Type B pancreatic cell (in vitro differentiated cells): ENCODE data around the gene AVL9. TPM values are rescaled to one million over a fixed set of nuclear protein-coding genes. Genes with fewer than 3 reads are reported as not detected.
"Not testable (repeated sequence)": the region's sequence is repeated elsewhere in the genome, so short reads cannot be mapped to it uniquely, and the experiment has no call there.

Source experiments
- DNase-seq: peaks from one replicate; pipeline ENCODE4 v3.0.0; 2021; ENCODE audit warnings: mixed read lengths; ENCODE audit not compliant: unreplicated experiment; ENCODE audit errors: extremely low spot score
- H3K27ac Mint-ChIP-seq: 2 replicates; pipeline ENCODE4 v1.8.0; 2021; ENCODE audit warnings: mild to moderate bottlenecking, mixed read lengths
- H3K27me3 Mint-ChIP-seq: 2 replicates; pipeline ENCODE4 v1.8.0; 2021; ENCODE audit warnings: mixed read lengths
- H3K36me3 Mint-ChIP-seq: 2 replicates; pipeline ENCODE4 v1.8.0; 2021; ENCODE audit warnings: mixed read lengths
- H3K4me1 Mint-ChIP-seq: one replicate; pipeline ENCODE4 v1.8.0; 2021; ENCODE audit warnings: mixed read lengths; ENCODE audit not compliant: unreplicated experiment
- H3K4me3 Mint-ChIP-seq: 2 replicates; pipeline ENCODE4 v1.8.0; 2021; ENCODE audit warnings: mild to moderate bottlenecking, mixed read lengths
- H3K9me3 Mint-ChIP-seq: 2 replicates; pipeline ENCODE4 v1.8.0; 2021; ENCODE audit warnings: mixed read lengths
- total RNA-seq: library from RNA; stranded (reverse); gene quantifications from 2 replicates; pipeline ENCODE4 v1.2.1, GENCODE V29; 2021; ENCODE audit warnings: low replicate concordance
- TF ChIP-seq, protein P1 (sequence below): fragments of 200-600 bp; sonication (generic); conservative IDR thresholded peaks from 2 replicates; pipeline ENCODE4 v1.5.0; 2021; ENCODE audit warnings: antibody characterized with exemption, mild to moderate bottlenecking

Gene AVL9
- total RNA-seq, 1 donor from 2014 or later: 35.2 TPM

DNA sequence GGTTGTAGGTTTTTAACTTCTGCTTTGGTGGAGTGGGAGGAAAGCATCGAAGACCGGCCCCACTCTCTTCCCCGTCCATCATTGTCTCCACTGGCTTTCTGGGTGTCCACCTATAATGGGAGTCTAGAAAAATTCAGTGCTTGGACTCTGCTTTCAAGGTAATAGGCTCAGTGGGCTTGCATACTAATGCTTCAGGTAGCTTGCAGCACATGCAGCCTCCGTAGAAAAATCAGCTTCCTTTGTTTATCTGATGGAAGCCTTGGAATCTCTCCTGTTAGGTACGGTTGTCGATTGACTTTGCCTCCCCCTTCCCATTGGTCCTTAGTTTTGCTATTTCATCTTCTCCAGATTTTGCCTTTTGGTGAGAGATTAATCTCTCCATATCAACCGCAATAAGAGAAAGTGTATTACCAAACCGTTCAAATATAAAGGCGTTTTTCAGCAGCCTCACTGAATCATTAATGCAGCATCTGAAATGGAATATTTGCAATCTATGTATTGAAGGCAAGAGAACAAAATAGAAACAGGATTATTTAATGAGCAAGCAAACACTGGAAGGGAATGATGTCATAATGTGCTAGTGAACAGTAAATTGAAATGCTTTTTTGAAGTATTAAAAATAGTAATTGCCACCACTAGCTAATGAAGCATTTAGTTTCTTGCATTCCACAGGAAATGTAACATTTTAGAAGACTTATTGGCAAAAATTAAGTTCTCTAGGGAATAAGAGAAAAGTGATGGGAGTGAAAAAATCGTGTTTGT lies 944 bp downstream of the AVL9 start:
- Mint-ChIP-seq H3K27ac (peak overlapping the region; percentile 97), H3K9me3 (no peaks in the 10 kb centered on the region), H3K4me1 (peaks cover 11% of the 10 kb centered on the region), H3K4me3 (peak overlapping the region; percentile 95), H3K36me3 (peaks cover 11% of the 10 kb centered on the region), H3K27me3 (no peaks in the 10 kb centered on the region)
- DNase-seq: no peak
- TF ChIP-seq, protein P1, sequence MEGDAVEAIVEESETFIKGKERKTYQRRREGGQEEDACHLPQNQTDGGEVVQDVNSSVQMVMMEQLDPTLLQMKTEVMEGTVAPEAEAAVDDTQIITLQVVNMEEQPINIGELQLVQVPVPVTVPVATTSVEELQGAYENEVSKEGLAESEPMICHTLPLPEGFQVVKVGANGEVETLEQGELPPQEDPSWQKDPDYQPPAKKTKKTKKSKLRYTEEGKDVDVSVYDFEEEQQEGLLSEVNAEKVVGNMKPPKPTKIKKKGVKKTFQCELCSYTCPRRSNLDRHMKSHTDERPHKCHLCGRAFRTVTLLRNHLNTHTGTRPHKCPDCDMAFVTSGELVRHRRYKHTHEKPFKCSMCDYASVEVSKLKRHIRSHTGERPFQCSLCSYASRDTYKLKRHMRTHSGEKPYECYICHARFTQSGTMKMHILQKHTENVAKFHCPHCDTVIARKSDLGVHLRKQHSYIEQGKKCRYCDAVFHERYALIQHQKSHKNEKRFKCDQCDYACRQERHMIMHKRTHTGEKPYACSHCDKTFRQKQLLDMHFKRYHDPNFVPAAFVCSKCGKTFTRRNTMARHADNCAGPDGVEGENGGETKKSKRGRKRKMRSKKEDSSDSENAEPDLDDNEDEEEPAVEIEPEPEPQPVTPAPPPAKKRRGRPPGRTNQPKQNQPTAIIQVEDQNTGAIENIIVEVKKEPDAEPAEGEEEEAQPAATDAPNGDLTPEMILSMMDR: no peak

DNA sequence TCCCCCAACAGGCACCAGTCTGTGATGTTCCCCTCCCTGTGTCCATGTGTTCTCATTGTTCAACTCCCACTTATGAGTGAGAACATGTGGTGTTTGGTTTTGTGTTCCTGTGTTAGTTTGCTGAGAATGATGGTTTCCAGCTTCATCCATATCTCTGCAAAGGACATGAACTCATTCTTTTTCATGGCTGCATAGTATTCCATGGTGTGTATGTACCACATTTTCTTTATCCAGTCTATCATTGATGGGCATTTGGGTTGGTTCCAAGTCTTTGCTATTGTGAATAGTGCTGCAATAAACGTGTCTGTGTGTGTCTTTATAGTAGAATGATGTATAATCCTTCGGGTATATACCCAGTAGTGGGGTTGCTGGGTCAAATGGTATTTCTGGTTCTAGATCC lies 4.5 kb downstream of the AVL9 start:
- H3K27ac Mint-ChIP-seq, DNase-seq, H3K9me3 Mint-ChIP-seq, H3K27me3 Mint-ChIP-seq: not testable (repeated sequence)
- H3K4me3 Mint-ChIP-seq: peak overlapping the region; percentile 58
- peaks cover 23% of the 10 kb centered on the region for H3K4me1 Mint-ChIP-seq
- peaks cover 11% of the 10 kb centered on the region for H3K36me3 Mint-ChIP-seq

DNA sequence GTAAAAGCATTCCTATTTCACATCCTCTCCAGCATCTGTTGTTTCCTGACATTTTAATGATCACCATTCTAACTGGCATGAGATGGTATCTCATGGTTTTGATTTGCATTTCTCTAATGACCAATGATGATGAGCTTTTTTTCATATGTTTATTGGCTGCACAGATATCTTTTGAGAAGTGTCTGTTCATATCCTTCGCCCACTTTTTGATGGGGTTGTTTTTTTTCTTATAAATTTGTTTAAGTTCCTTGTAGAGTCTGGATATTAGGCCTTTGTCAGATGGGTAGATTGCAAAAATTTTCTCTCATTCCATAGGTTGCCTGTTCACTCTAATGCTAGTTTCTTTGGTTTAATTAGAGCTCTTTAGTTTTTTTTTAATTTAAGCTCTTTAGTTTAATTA lies 4.9 kb downstream of the AVL9 start:
- not testable (repeated sequence) for DNase-seq, H3K27me3 Mint-ChIP-seq, H3K27ac Mint-ChIP-seq, H3K9me3 Mint-ChIP-seq
- peaks cover 23% of the 10 kb centered on the region for H3K4me1 Mint-ChIP-seq
- H3K36me3 Mint-ChIP-seq: peaks cover 11% of the 10 kb centered on the region
- peak overlapping the region; percentile 58 for H3K4me3 Mint-ChIP-seq

DNA sequence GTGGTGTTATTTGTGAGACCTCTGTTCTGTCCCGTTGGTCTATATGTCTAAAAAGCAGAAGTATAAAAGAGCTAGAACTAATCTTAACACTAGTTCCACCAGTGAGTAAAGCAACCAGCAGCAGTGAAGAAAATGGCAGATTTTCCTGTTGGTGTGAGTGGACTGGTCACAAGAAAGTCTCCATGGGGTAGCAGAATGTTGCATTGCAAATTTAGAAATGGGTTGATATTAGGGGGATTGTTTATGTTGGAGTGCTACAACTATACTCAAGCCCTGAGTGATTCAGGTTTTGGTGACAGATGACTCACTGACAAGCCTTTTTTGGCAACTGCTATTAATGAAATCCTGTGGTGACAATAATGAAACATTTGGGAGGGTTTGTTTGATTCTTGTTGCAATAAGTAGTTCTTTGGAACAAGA lies 5.6 kb downstream of the AVL9 start:
- TF ChIP-seq, protein P1: no peak
- H3K9me3 Mint-ChIP-seq: no peaks in the 10 kb centered on the region
- no peak overlapping the region for H3K4me3 Mint-ChIP-seq
- H3K27ac Mint-ChIP-seq: peak overlapping the region; percentile 4
- peaks cover 11% of the 10 kb centered on the region for H3K36me3 Mint-ChIP-seq
- H3K4me1 Mint-ChIP-seq: peaks cover 23% of the 10 kb centered on the region
- DNase-seq: no peak
- H3K27me3 Mint-ChIP-seq: no peaks in the 10 kb centered on the region

DNA sequence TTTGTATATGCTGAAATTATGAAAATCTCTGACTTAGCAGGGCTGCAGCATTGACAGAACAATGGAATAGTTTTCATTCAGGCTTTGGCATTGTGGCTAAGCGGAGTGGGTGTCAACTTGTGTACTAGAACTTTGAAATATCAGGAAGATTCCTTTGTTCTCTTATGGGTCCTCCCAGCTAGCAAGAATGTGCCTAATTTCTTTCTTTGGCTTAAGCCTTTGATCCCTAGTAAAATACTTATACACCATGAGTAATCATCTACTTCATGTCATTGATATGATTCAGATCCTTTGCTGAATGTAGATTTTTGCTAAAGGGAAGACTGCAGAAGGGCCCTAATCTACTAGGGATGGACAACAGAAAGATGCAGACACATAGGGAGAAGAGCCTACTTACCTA lies 6.2 kb downstream of the AVL9 start:
- DNase-seq: no peak
- TF ChIP-seq, protein P1: no peak
- Mint-ChIP-seq H3K27ac (peak overlapping the region; percentile 80), H3K36me3 (peaks cover 7% of the 10 kb centered on the region), H3K4me3 (peak overlapping the region; percentile 26), H3K4me1 (peaks cover 19% of the 10 kb centered on the region), H3K9me3 (no peaks in the 10 kb centered on the region), H3K27me3 (no peaks in the 10 kb centered on the region)

DNA sequence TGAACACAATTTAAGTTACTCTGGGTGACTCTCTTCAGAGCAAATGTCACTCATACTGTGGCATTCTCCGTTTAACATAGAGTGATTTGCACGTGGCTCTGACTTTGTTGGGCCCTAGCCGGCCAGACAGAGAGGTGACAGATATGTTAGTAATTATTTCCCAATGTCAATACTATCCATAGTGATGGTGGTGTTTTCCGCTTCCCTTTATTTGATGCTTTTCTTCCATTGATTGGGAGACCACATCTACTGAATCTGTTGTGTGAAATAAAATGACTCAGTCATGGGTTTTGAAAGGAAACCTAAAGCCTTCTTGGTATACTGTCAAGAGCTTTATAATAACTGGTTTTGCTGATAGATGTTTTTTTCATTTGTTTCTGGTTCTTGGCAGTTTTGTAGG lies 7.4 kb downstream of the AVL9 start:
- H3K27me3 Mint-ChIP-seq: no peaks in the 10 kb centered on the region
- H3K36me3 Mint-ChIP-seq: peaks cover 13% of the 10 kb centered on the region
- no peak for DNase-seq
- H3K9me3 Mint-ChIP-seq: no peaks in the 10 kb centered on the region
- peaks cover 18% of the 10 kb centered on the region for H3K4me1 Mint-ChIP-seq
- no peak overlapping the region for H3K4me3 Mint-ChIP-seq
- H3K27ac Mint-ChIP-seq: no peak overlapping the region
- TF ChIP-seq, protein P1: no peak
